MCF 10A (cell line): ENCODE measurements around the gene ACAP1. TPM values are rescaled to one million over a fixed set of nuclear protein-coding genes. Genes with fewer than 3 reads are reported as not detected.
A peak's percentile ranks its signal among the peaks of the same experiment; 100 is the strongest.

ENCODE experiments used
- BruUV-seq: library from RNA; stranded (reverse); fragments of 400-500 nt; replicated peaks from 2 replicates; lab custom pipeline; 2021; lab: Mats Ljungman, UMichigan
- CTCF ChIA-PET: fragments of 300-600 bp; sonication (Branson Sonifier 250); formaldehyde crosslinking; extraction: SDS; loops from one replicate; lab custom pipeline; 2021; ENCODE audit warnings: antibody characterized with exemption, inconsistent platforms; lab: Yijun Ruan, JAX
- POLR2A ChIA-PET: fragments of 300-600, 350-650 bp; sonication (Branson Sonifier 250); formaldehyde crosslinking; extraction: SDS; loops from one replicate; lab custom pipeline; 2020; ENCODE audit warnings: antibody characterized with exemption, inconsistent platforms; lab: Yijun Ruan, JAX
- DNase-seq: peaks from one replicate; pipeline ENCODE4 v3.0.0-alpha.2; 2018; ENCODE audit not compliant: unreplicated experiment
- H3K27ac Mint-ChIP-seq: one replicate; pipeline ENCODE4 v1.8.0; 2022; ENCODE audit warnings: mild to moderate bottlenecking, low read depth, mixed read lengths; ENCODE audit not compliant: unreplicated experiment
- H3K27me3 Mint-ChIP-seq: one replicate; pipeline ENCODE4 v1.8.0; 2022; ENCODE audit warnings: mixed read lengths; ENCODE audit not compliant: insufficient read depth, unreplicated experiment
- H3K36me3 Mint-ChIP-seq: one replicate; pipeline ENCODE4 v1.8.0; 2022; ENCODE audit warnings: mild to moderate bottlenecking, moderate library complexity, mixed read lengths; ENCODE audit not compliant: insufficient read depth, unreplicated experiment
- H3K4me1 Mint-ChIP-seq: one replicate; pipeline ENCODE4 v1.8.0; 2022; ENCODE audit warnings: mixed read lengths; ENCODE audit not compliant: insufficient read depth, unreplicated experiment
- H3K4me3 Mint-ChIP-seq: one replicate; pipeline ENCODE4 v1.8.0; 2022; ENCODE audit warnings: mild to moderate bottlenecking, moderate library complexity, mixed read lengths; ENCODE audit not compliant: unreplicated experiment
- H3K9me3 Mint-ChIP-seq: one replicate; pipeline ENCODE4 v1.8.0; 2022; ENCODE audit warnings: mixed read lengths; ENCODE audit not compliant: unreplicated experiment
- intact Hi-C: fragments of 100-400 bp; cut with micrococcal nuclease; formaldehyde crosslinking; loops from 2 replicates; pipeline ENCODE4 v1.14.1; 2022
- total RNA-seq: library from RNA; stranded (reverse); gene quantifications from 2 replicates; pipeline ENCODE4 v1.2.3, GENCODE V29; 2022
- TF ChIP-seq, protein P1 (sequence below): fragments of 200-600 bp; IDR thresholded peaks from one replicate; pipeline ENCODE4 v1.8.0; 2022; ENCODE audit warnings: antibody characterized with exemption, mild to moderate bottlenecking; ENCODE audit not compliant: unreplicated experiment

Gene ACAP1
- total RNA-seq, 1 experiment from 2014 or later: 4.9 TPM

DNA sequence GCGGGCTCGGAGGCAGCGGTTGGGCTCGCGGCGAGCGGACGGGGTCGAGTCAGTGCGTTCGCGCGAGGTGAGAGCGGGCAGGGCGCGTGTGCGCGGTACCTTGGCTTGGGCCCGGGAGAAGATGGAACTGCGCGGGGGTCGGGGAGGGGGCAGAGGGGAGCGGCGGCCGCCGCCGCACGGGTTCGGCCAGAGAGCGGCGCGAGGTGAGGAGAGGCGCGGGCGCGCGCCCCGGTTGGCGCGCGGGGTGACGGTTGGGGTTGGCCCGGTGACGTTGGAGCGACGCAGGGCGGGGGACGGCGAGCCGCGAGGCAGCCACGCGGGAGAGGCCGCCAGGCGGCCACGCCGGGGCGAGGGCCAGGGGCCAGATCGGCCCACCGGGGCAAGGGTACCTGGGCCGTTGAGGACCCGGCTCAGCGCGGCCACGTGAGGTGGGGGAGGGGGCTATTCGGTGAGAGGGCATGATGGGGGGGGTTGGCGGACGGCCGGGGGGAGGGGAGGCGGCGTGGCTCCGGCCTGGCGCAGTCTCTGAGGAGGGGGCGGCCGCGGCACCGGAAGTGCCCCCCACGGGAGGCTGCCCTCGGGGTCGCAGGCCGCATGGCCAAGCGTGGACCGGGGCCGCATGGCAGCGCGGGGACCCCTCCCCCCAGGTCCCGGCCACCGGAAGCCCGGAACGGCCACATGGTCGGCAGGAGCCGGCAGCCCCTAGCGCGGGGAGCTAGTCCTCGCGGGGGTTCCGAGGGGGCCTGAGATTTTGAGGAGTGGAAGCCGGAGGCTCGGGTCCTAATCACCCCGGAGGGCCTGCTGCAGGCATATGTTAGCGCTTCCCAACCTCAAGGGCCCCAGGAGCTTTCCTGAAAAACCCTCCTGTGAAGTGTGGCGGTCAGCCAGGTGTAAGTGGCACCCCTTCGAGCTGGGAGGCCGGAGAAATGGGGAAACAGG is 28.4 kb upstream of the ACAP1 start:
- intact Hi-C loops: no loop called here
- TF ChIP-seq, protein P1, sequence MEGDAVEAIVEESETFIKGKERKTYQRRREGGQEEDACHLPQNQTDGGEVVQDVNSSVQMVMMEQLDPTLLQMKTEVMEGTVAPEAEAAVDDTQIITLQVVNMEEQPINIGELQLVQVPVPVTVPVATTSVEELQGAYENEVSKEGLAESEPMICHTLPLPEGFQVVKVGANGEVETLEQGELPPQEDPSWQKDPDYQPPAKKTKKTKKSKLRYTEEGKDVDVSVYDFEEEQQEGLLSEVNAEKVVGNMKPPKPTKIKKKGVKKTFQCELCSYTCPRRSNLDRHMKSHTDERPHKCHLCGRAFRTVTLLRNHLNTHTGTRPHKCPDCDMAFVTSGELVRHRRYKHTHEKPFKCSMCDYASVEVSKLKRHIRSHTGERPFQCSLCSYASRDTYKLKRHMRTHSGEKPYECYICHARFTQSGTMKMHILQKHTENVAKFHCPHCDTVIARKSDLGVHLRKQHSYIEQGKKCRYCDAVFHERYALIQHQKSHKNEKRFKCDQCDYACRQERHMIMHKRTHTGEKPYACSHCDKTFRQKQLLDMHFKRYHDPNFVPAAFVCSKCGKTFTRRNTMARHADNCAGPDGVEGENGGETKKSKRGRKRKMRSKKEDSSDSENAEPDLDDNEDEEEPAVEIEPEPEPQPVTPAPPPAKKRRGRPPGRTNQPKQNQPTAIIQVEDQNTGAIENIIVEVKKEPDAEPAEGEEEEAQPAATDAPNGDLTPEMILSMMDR: peak; percentile 11
- Mint-ChIP-seq H3K36me3 (peaks cover 57% of the 10 kb centered on the region), H3K27ac (peak overlapping the region; percentile 90), H3K27me3 (no peaks in the 10 kb centered on the region), H3K4me3 (peak overlapping the region; percentile 88), H3K9me3 (no peaks in the 10 kb centered on the region), H3K4me1 (peaks cover 25% of the 10 kb centered on the region)
- no peak for DNase-seq
- POLR2A ChIA-PET: interaction anchor here (0.7 to 3.0 kb wide), 16 partner anchors 12 to 262 kb away, joined by 3 to 18 read pairs (median 3); partner anchors contain the start of genes GABARAP, NEURL4 and POLR2A
- BruUV-seq: no TSS peak
- CTCF ChIA-PET: interaction anchor here (0.6 to 1.8 kb wide), 4 partner anchors 11 to 43 kb away, joined by 3 to 10 read pairs (median 4); partner anchors contain the start of gene SLC2A4

DNA sequence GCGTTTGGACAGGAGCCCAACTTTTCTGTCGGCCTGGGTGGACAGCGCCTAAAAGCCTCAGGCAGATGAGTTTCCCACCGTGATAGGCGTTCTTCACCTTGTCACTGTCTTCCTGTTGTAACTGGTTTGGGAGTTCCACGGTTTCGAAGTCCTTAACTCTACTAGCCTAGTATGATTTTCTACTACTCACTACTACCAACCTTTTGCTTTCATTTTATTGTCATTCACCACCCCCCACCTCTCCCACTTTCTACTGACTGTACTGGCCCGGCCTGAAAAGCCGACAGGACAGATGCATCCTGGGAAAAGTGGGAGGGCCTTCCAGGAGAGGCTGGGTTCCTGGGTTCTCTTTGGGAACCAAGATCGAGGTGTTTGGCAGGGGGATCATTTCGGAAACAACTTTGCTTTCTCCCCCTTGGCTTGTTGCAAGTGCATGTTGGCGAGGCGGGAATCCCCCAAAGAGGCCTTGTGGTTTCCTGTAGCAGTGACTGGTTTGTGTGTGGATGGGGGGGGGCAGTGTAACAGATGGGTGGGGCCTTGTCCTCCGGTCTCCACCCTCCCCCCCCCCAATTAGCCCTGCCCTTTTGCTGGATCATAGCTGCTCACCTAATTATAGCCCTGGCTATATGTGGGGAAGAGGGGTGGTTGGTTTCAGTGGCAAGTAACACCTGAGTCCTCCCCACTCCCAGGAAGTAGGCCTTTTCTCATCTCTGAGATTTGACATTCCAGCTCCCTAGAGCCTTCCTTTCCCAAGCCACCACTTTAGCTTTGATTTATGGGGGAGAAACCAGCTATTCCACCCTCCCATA is 27.5 kb upstream of the ACAP1 start:
- H3K27ac Mint-ChIP-seq: peak overlapping the region; percentile 90
- peaks cover 65% of the 10 kb centered on the region for H3K36me3 Mint-ChIP-seq
- H3K27me3 Mint-ChIP-seq: no peaks in the 10 kb centered on the region
- intact Hi-C loops: no loop called here
- H3K4me3 Mint-ChIP-seq: peak overlapping the region; percentile 88
- peak; percentile 87 for DNase-seq
- ChIA-PET POLR2A (interaction anchor here (0.7 to 3.0 kb wide), 19 partner anchors 12 to 408 kb away, joined by 3 to 18 read pairs (median 3); partner anchors contain the start of genes CTDNEP1, ELP5, GABARAP and NEURL4), CTCF (interaction anchor here (0.6 to 1.8 kb wide), 5 partner anchors 12 to 44 kb away, joined by 3 to 10 read pairs (median 5); partner anchors contain the start of gene SLC2A4)
- TF ChIP-seq, protein P1: no peak
- BruUV-seq: TSS peak; percentile 93
- no peaks in the 10 kb centered on the region for H3K9me3 Mint-ChIP-seq
- peaks cover 29% of the 10 kb centered on the region for H3K4me1 Mint-ChIP-seq

DNA sequence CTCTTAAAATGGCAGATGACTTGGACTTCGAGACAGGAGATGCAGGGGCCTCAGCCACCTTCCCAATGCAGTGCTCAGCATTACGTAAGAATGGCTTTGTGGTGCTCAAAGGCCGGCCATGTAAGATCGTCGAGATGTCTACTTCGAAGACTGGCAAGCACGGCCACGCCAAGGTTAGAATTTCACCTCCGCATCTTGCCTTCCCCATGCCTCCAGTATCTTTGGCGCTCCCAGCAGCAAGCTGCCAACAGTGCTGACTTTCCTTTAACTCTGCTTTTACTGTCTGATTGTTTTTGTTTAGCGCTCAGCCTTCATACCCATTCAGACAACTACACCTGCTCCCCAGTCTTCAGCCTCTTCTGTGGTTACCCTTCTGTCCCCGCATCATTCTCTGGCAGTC is 26.7 kb upstream of the ACAP1 start:
- H3K27ac Mint-ChIP-seq: peak overlapping the region; percentile 87
- POLR2A ChIA-PET: interaction anchor here (0.7 to 3.0 kb wide), 11 partner anchors 13 to 407 kb away, joined by 3 to 18 read pairs (median 4); partner anchors contain the start of genes CTDNEP1, ELP5, GABARAP and MPDU1
- no TSS peak for BruUV-seq

More for the DNA sequence above, 26.7 kb upstream of the ACAP1 start:
- peaks cover 35% of the 10 kb centered on the region for H3K4me1 Mint-ChIP-seq
- CTCF ChIA-PET: interaction anchor here (1.5 to 1.8 kb wide), 4 partner anchors 13 to 35 kb away, joined by 3 to 10 read pairs (median 4); partner anchors contain the start of gene SLC2A4
- TF ChIP-seq, protein P1: no peak
- peak overlapping the region; percentile 88 for H3K4me3 Mint-ChIP-seq
- H3K9me3 Mint-ChIP-seq: no peaks in the 10 kb centered on the region
- H3K27me3 Mint-ChIP-seq: no peaks in the 10 kb centered on the region
- DNase-seq: no peak
- intact Hi-C loops: no loop called here
- peaks cover 73% of the 10 kb centered on the region for H3K36me3 Mint-ChIP-seq
